Measurements from ENCODE around the gene SH3PXD2A. TPM values are rescaled to one million over a fixed set of nuclear protein-coding genes. Genes with fewer than 3 reads are reported as not detected.

SH3PXD2A gene
- total and polyA plus RNA-seq, 2 of the 4 experiments (the other 2 are of a cell fraction), result 6.3 to 23.0 TPM

DNA sequence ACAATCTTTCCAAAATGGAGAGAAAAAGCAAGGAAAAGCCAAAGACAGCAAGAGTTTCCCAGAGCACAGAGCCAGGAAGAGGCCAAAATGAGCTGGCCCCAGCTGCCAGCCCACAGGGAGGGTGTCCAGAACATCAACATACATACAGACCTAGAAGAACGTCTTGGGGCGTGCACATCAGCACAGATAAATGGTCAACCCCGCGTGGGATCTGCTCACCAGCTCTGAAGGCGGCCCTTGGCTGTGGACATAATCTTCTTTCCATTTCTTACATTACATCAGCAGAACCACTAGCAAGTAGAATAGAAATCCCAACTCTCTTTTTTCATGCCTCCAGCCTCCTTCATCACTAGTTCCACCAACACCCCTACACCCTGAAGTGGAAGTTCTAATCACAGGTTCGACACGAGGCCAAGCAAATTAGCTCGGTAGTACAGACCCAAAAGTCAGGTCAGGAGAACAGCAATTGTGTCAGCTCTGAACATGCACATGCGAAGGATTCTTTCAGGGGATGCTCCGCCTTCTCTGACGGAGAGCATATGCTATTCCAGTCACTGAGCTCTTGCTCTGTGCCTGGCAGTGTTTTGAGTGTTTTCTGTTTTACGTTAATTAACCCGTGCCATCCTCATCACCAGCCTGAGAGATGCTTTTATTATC lies 16.4 kb downstream of the SH3PXD2A start:
- no peak overlapping the region for H2AFZ ChIP-seq (replicated peaks; ENCODE audit: low read length, poor library complexity)
- H3K4me3 ChIP-seq (ENCODE audit: insufficient read depth, low read depth, low read length), result no peak overlapping the region
- CTCF ChIA-PET, result interaction anchor here (1.0 kb wide), 1 partner anchor 9 kb away, joined by 4 read pairs; no protein-coding TSS in a partner anchor
- H2AK9ac ChIP-seq (replicated peaks; ENCODE audit: low read depth, low read length, poor library complexity), result peak overlapping the region; percentile 1
- H3K4ac ChIP-seq (ENCODE audit: low read depth, low read length), result no peak overlapping the region
- DNase-seq, result no peak
- POLR2A ChIA-PET (ENCODE audit: unreplicated experiment), result interaction anchor here (1.3 kb wide), 1 partner anchor 10 kb away, joined by 3 read pairs; no protein-coding TSS in a partner anchor
- no peak overlapping the region for H4K91ac ChIP-seq (ENCODE audit: insufficient read depth, low read depth, low read length)
- no peak overlapping the region for H3K23ac ChIP-seq (ENCODE audit: low read depth, low read length)
- H3K18ac ChIP-seq (ENCODE audit: low read depth, low read length), result no peak overlapping the region
- H3K27me3 ChIP-seq (ENCODE audit: control insufficient read depth, insufficient read depth, low read length), result no peaks in the 10 kb centered on the region
- no peak overlapping the region for H3K4me2 ChIP-seq (ENCODE audit: low read depth, low read length)
- TF ChIP-seq CHD1 (IDR thresholded peaks at IDR 0.05; ENCODE audit: low read depth, low read length), result no peak
- no peak for TF ChIP-seq RFX5 (IDR thresholded peaks at IDR 0.05; ENCODE audit: low read depth, low read length)
- TF ChIP-seq SMC3 (IDR thresholded peaks at IDR 0.05; ENCODE audit: low read depth, low read length), result no peak
- no peak for TF ChIP-seq MXI1 (IDR thresholded peaks at IDR 0.05; ENCODE audit: borderline replicate concordance, low read depth, low read length)
- TF ChIP-seq NFE2L2 (IDR thresholded peaks at IDR 0.05; ENCODE audit: low read depth, low read length), result no peak
- TF ChIP-seq CEBPB (IDR thresholded peaks at IDR 0.05; ENCODE audit: low read depth, low read length), result no peak
- no peak for TF ChIP-seq RCOR1 (IDR thresholded peaks at IDR 0.05; ENCODE audit: insufficient replicate concordance, low read length)
- no peak for TF ChIP-seq CTCF (conservative IDR thresholded peaks at IDR 0.05; ENCODE audit: low read depth, low read length)
- TF ChIP-seq ELK1 (IDR thresholded peaks at IDR 0.05; ENCODE audit: borderline replicate concordance, low read depth, low read length), result no peak
- TF ChIP-seq FOS (IDR thresholded peaks at IDR 0.05; ENCODE audit: low read depth, low read length), result no peak
- no peak for TF ChIP-seq POLR2A (IDR thresholded peaks at IDR 0.05; ENCODE audit: low read depth, low read length)
- H2AK5ac ChIP-seq (ENCODE audit: low read depth, low read length), result no peak overlapping the region
- H3K9ac ChIP-seq (ENCODE audit: low read depth, low read length), result no peak overlapping the region
- no peak overlapping the region for H3K27ac ChIP-seq (ENCODE audit: insufficient read depth, low read length)
- dilution Hi-C loops (cut with HindIII; ENCODE audit: low sequenced_read_pairs, unreplicated experiment) (no loop called here), intact Hi-C loops (cut with micrococcal nuclease) (no loop called here), in situ Hi-C loops (cut with MboI; ENCODE audit: low sequenced_read_pairs) (no loop called here)
- ATAC-seq (ENCODE audit: low read depth), result no peak
- H3K79me1 ChIP-seq (ENCODE audit: low read depth in 1 of 2, low read length in 2 of 2), result peaks cover 30 to 72% of the 10 kb centered on the region in 2 experiments
- WGBS, 2 experiments (ENCODE audit: extremely low coverage in 2 of 2, insufficient read length in 1 of 2), result 83% methylated on average over 3 of the region's 13 CpGs; no CpG with 5 or more reads in 1 of the 2 experiments
- BruUV-seq (replicated peaks), result no TSS peak
- no peak overlapping the region for H2BK20ac ChIP-seq (ENCODE audit: low read depth, low read length)
- no peak overlapping the region for H2BK120ac ChIP-seq (ENCODE audit: low read depth, low read length)
- peaks cover 6% of the 10 kb centered on the region; the same call in 1 of the 2 replicates for H4K20me1 ChIP-seq (ENCODE audit: insufficient read depth, low read length)
- no peak overlapping the region for H2BK15ac ChIP-seq (ENCODE audit: low read depth, low read length)
- peaks cover 7% of the 10 kb centered on the region for H3K9me1 ChIP-seq (ENCODE audit: insufficient read depth, low read length)
- H4K8ac ChIP-seq (ENCODE audit: low read depth in 2 of 2, low read length in 2 of 2), result no peak overlapping the region
- no peaks in the 10 kb centered on the region for H3K36me3 ChIP-seq (ENCODE audit: control insufficient read depth, insufficient read depth, low read length)
- no peaks in the 10 kb centered on the region for H3K9me3 ChIP-seq (ENCODE audit: control insufficient read depth, insufficient read depth, low read length)
- H4K5ac ChIP-seq (ENCODE audit: low read depth, low read length), result no peak overlapping the region
- no peak overlapping the region for H2BK5ac ChIP-seq (ENCODE audit: low read depth, low read length, poor library complexity, severe bottlenecking)
- H3K56ac ChIP-seq (ENCODE audit: extremely low read depth, insufficient read depth, low read length), result no peak overlapping the region
- peak overlapping the region; percentile 63; the same call in 1 of the 2 replicates for H3K14ac ChIP-seq (replicated peaks; ENCODE audit: low read depth, low read length)
- peaks cover 13% of the 10 kb centered on the region for H3K4me1 ChIP-seq (ENCODE audit: control insufficient read depth, insufficient read depth, low read length)
